ENCODE measurements around the gene MT1E. TPM values are rescaled to one million over a fixed set of nuclear protein-coding genes. Genes with fewer than 3 reads are reported as not detected.

MT1E gene
- total and polyA plus RNA-seq, 2 of the 13 experiments (the other 11 are each of a cell fraction or from before 2014, with no cell fraction given) = 110 to 1,072 TPM

- TF ChIP-seq, protein P1, sequence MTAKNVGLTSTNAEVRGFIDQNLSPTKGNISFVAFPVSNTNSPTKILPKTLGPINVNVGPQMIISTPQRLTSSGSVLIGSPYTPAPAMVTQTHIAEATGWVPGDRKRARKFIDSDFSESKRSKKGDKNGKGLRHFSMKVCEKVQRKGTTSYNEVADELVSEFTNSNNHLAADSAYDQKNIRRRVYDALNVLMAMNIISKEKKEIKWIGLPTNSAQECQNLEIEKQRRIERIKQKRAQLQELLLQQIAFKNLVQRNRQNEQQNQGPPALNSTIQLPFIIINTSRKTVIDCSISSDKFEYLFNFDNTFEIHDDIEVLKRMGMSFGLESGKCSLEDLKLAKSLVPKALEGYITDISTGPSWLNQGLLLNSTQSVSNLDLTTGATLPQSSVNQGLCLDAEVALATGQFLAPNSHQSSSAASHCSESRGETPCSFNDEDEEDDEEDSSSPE (CRISPR knock-in tag; IDR thresholded peaks at IDR 0.05) = peak; percentile 77
- TF ChIP-seq FOXA3 (CRISPR knock-in tag; IDR thresholded peaks at IDR 0.05) (0 out of 2 replicates have a peak, but pooled peaks have one; percentile 18), ZBTB38 (CRISPR knock-in tag; IDR thresholded peaks at IDR 0.05) (no peak; the same call in 1 of the 2 replicates), NFYC (CRISPR knock-in tag; IDR thresholded peaks at IDR 0.05) (0 out of 2 replicates have a peak, but pooled peaks have one; percentile 16), CREB1 (IDR thresholded peaks at IDR 0.05) (no peak), CREB1 (CRISPR knock-in tag; IDR thresholded peaks at IDR 0.05) (peak; percentile 60; the same call in 1 of the 2 replicates), ZNF205 (CRISPR knock-in tag; IDR thresholded peaks at IDR 0.05) (0 out of 2 replicates have a peak, but pooled peaks have one; percentile 41), KLF11 (CRISPR knock-in tag; IDR thresholded peaks at IDR 0.05) (no peak), EEA1 (CRISPR knock-in tag; IDR thresholded peaks at IDR 0.05; ENCODE audit: borderline replicate concordance) (0 out of 2 replicates have a peak, but pooled peaks have one; percentile 63), THAP9 (CRISPR knock-in tag; IDR thresholded peaks at IDR 0.05; ENCODE audit: borderline replicate concordance) (no peak), ZNF558 (CRISPR knock-in tag; IDR thresholded peaks at IDR 0.05; ENCODE audit: borderline replicate concordance) (no peak), ZNF317 (CRISPR knock-in tag; IDR thresholded peaks at IDR 0.05) (0 out of 2 replicates have a peak, but pooled peaks have one; percentile 46)
- TF ChIP-seq, protein P2, sequence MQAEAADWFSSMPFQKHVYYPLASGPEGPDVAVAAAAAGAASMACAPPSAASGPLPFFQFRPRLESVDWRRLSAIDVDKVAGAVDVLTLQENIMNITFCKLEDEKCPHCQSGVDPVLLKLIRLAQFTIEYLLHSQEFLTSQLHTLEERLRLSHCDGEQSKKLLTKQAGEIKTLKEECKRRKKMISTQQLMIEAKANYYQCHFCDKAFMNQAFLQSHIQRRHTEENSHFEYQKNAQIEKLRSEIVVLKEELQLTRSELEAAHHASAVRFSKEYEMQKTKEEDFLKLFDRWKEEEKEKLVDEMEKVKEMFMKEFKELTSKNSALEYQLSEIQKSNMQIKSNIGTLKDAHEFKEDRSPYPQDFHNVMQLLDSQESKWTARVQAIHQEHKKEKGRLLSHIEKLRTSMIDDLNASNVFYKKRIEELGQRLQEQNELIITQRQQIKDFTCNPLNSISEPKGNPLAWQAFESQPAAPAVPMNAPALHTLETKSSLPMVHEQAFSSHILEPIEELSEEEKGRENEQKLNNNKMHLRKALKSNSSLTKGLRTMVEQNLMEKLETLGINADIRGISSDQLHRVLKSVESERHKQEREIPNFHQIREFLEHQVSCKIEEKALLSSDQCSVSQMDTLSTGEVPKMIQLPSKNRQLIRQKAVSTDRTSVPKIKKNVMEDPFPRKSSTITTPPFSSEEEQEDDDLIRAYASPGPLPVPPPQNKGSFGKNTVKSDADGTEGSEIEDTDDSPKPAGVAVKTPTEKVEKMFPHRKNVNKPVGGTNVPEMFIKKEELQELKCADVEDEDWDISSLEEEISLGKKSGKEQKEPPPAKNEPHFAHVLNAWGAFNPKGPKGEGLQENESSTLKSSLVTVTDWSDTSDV (CRISPR knock-in tag; IDR thresholded peaks at IDR 0.05) = peak; percentile 69; the same call in 1 of the 2 replicates
- TF ChIP-seq, protein P3, sequence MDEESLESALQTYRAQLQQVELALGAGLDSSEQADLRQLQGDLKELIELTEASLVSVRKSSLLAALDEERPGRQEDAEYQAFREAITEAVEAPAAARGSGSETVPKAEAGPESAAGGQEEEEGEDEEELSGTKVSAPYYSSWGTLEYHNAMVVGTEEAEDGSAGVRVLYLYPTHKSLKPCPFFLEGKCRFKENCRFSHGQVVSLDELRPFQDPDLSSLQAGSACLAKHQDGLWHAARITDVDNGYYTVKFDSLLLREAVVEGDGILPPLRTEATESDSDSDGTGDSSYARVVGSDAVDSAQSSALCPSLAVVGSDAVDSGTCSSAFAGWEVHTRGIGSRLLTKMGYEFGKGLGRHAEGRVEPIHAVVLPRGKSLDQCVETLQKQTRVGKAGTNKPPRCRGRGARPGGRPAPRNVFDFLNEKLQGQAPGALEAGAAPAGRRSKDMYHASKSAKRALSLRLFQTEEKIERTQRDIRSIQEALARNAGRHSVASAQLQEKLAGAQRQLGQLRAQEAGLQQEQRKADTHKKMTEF (CRISPR knock-in tag; IDR thresholded peaks at IDR 0.05) = peak; percentile 49
- TF ChIP-seq, protein P4, sequence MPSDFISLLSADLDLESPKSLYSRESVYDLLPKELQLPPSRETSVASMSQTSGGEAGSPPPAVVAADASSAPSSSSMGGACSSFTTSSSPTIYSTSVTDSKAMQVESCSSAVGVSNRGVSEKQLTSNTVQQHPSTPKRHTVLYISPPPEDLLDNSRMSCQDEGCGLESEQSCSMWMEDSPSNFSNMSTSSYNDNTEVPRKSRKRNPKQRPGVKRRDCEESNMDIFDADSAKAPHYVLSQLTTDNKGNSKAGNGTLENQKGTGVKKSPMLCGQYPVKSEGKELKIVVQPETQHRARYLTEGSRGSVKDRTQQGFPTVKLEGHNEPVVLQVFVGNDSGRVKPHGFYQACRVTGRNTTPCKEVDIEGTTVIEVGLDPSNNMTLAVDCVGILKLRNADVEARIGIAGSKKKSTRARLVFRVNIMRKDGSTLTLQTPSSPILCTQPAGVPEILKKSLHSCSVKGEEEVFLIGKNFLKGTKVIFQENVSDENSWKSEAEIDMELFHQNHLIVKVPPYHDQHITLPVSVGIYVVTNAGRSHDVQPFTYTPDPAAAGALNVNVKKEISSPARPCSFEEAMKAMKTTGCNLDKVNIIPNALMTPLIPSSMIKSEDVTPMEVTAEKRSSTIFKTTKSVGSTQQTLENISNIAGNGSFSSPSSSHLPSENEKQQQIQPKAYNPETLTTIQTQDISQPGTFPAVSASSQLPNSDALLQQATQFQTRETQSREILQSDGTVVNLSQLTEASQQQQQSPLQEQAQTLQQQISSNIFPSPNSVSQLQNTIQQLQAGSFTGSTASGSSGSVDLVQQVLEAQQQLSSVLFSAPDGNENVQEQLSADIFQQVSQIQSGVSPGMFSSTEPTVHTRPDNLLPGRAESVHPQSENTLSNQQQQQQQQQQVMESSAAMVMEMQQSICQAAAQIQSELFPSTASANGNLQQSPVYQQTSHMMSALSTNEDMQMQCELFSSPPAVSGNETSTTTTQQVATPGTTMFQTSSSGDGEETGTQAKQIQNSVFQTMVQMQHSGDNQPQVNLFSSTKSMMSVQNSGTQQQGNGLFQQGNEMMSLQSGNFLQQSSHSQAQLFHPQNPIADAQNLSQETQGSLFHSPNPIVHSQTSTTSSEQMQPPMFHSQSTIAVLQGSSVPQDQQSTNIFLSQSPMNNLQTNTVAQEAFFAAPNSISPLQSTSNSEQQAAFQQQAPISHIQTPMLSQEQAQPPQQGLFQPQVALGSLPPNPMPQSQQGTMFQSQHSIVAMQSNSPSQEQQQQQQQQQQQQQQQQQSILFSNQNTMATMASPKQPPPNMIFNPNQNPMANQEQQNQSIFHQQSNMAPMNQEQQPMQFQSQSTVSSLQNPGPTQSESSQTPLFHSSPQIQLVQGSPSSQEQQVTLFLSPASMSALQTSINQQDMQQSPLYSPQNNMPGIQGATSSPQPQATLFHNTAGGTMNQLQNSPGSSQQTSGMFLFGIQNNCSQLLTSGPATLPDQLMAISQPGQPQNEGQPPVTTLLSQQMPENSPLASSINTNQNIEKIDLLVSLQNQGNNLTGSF (CRISPR knock-in tag; IDR thresholded peaks at IDR 0.05) = peak; percentile 42; the same call in 1 of the 2 replicates
Observed at GRCh38 chr16:56657555-56658326, 32.2 kb downstream of the MT1E start, which contains the start of gene MT1F (continued).

Data from HepG2 (cell line).